ENCODE results near the gene NPR1. TPM values are rescaled to one million over a fixed set of nuclear protein-coding genes. Genes with fewer than 3 reads are reported as not detected.

Gene NPR1
- total and polyA plus RNA-seq, 2 donors (not counting 3 experiments of a cell fraction or from before 2014, with no cell fraction given), result 9.8 to 13.3 TPM

GRCh38 chr1:153663211-153663610, 15.3 kb upstream of the NPR1 start:
- Histone ChIP-seq H3K27ac (ENCODE audit: insufficient read depth, low read depth, low read length) (no peak overlapping the region), H3K27me3 (ENCODE audit: control insufficient read depth in 2 of 2, insufficient read depth in 2 of 2, low read length in 2 of 2) (no peaks in the 10 kb centered on the region), H3K9me1 (replicated peaks; ENCODE audit: control insufficient read depth, extremely low read depth, insufficient read depth, low read length) (no peaks in the 10 kb centered on the region), H3K9me3 (replicated peaks; ENCODE audit: control insufficient read depth, insufficient read depth, low read length) (no peaks in the 10 kb centered on the region), H3K36me3 (ENCODE audit: control insufficient read depth in 2 of 2, extremely low read depth in 1 of 2, insufficient read depth in 2 of 2, low read length in 2 of 2) (peaks cover 44 to 49% of the 10 kb centered on the region in 2 experiments), H4K20me1 (replicated peaks; ENCODE audit: control insufficient read depth, extremely low read depth, insufficient read depth, low read length) (no peaks in the 10 kb centered on the region), H3K4me1 (ENCODE audit: control insufficient read depth, extremely low read depth, insufficient read depth, low read length) (peaks cover 7% of the 10 kb centered on the region), H2AFZ (ENCODE audit: low read depth, low read length) (no peak overlapping the region), H3K4me3 (replicated peaks in 1 of 3; ENCODE audit: insufficient read depth in 1 of 3, low read depth in 1 of 3, low read length in 3 of 3) (no peak overlapping the region), H3K4me2 (ENCODE audit: insufficient read depth, low read length) (no peak overlapping the region), H3K79me2 (ENCODE audit: control insufficient read depth, insufficient read depth, low read length) (peaks cover 24% of the 10 kb centered on the region), H3K9ac (replicated peaks; ENCODE audit: extremely low read depth, insufficient read depth, low read length) (no peak overlapping the region)
- DNase-seq (ENCODE audit: low read depth, low spot score) (no peak), FAIRE-seq (no peak)
- dilution Hi-C loops (cut with MboI; ENCODE audit: extremely low pct_ligation_motif_present, low sequenced_read_pairs) (no loop called here), intact Hi-C loops (cut with micrococcal nuclease) (no loop called here)
- BruUV-seq (replicated peaks), result no TSS peak
- TF ChIP-seq FOS (IDR thresholded peaks at IDR 0.05; ENCODE audit: borderline replicate concordance, insufficient read depth, low read length) (no peak), MYC (IDR thresholded peaks at IDR 0.05; ENCODE audit: low read depth, low read length) (no peak), GATA2 (IDR thresholded peaks at IDR 0.05; ENCODE audit: insufficient read depth, insufficient read length, low read depth, low read length) (no peak), CTCF (IDR thresholded peaks at IDR 0.05; ENCODE audit: extremely low read depth in 1 of 2, insufficient read depth in 1 of 2, low read depth in 1 of 2, low read length in 2 of 2) (no peak), POLR2A (IDR thresholded peaks at IDR 0.05; ENCODE audit: low read depth, low read length) (no peak), POLR2AphosphoS5 (IDR thresholded peaks at IDR 0.05; ENCODE audit: insufficient read depth, low read depth, low read length) (no peak), EZH2 (IDR thresholded peaks at IDR 0.05; ENCODE audit: borderline replicate concordance, low read depth, low read length, severe bottlenecking) (no peak)
- TF ChIP-seq, protein P1, sequence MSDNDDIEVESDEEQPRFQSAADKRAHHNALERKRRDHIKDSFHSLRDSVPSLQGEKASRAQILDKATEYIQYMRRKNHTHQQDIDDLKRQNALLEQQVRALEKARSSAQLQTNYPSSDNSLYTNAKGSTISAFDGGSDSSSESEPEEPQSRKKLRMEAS (IDR thresholded peaks at IDR 0.05; ENCODE audit: insufficient read depth, insufficient read length), result no peak
- ChIA-PET CTCF (interaction anchor here (3.2 kb wide), 1 partner anchor 91 kb away, joined by 12 read pairs; no protein-coding TSS in a partner anchor), POLR2A (interaction anchor here (0.9 kb wide), 1 partner anchor 29 kb away, joined by 3 read pairs; the partner anchor contains the start of gene CHTOP)
